Stimulated activated CD4-positive, alpha-beta T cell treated with anti-CD3 and anti-CD28 coated beads, TNF-alpha, amount 100 ng/mL, for 48 hours (primary cell): ENCODE data around the gene HTR3E.

Experiments
- DNase-seq, 3 donors: peaks; one replicate each; pipeline ENCODE4 v3.0.0-alpha.2; 2020; ENCODE audit warnings: low read depth in 3 of 3

HTR3E gene

DNA sequence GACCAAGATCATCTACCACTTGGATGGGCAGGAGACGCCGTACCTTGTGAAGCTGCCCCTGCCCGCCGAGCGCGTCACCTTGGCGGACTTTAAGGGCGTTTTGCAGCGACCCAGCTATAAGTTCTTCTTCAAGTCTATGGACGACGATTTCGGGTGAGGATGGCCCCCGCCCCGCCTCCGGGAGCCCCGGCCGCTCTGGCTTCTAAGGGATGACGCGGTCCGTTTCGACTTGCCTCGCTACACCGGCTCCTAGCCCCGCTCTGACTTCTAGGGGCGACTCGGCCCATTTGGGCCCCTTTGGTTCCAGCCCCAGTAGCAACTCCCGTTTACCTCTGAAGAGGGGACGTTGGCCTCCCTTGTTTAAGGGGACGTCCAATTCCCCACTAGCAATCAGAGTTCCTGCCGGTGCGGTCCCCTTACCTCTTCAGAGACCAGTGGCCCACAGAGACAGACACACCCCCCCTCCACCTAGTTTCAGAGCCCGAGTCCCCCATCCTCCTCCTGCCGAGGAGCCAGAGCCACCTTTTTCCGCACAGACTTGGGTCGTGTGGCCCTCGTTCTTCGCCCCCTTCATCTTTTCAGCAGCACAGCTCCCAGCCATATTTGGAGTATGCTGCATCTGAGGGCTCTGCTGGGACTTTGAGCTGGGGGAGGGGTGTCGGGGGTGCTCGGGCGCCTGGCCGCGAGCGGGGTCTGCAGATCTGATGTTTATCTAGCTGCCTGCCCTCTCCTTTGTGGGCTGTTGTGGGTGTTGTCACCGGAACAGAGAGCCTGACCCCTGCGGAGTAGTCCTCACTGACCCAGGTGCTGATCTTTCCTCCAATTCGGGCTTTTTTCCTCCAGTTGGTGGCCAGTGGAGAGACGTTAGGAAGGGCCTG, 59.0 kb downstream of the HTR3E start:
- DNase-seq, result peak in 1 of 3 donors; percentile 38

GRCh38 chr3:184156522-184156955, 59.7 kb downstream of the HTR3E start:
- DNase-seq, result no peak
